ENCODE measurements around the gene VPS9D1.
"Not testable (repeated sequence)": the region's sequence is repeated elsewhere in the genome, so short reads cannot be mapped to it uniquely, and the experiment has no call there.

VPS9D1 gene

GRCh38 chr16:89709716-89710432 is 10.8 kb downstream of the VPS9D1 start:
- no peak for DNase-seq (ENCODE audit: low spot score)

- DNase-seq (ENCODE audit: low spot score) = no peak
These were observed 11.5 kb downstream of the VPS9D1 start for GRCh38 chr16:89709166-89709565.

- no peak for DNase-seq (ENCODE audit: low spot score)
These were observed 12.2 kb downstream of the VPS9D1 start for GRCh38 chr16:89708481-89708931.

GRCh38 chr16:89707695-89708094 is 13.0 kb downstream of the VPS9D1 start:
- no peak for DNase-seq (ENCODE audit: low spot score)

GRCh38 chr16:89706518-89707260 is 14.0 kb downstream of the VPS9D1 start:
- DNase-seq (ENCODE audit: low spot score) = no peak

GRCh38 chr16:89705006-89705405 is 15.7 kb downstream of the VPS9D1 start:
- DNase-seq (ENCODE audit: low spot score) = no peak

- DNase-seq (ENCODE audit: low spot score) = no peak
These were observed 16.4 kb downstream of the VPS9D1 start for GRCh38 chr16:89704281-89704680.

- peak; percentile 96 for DNase-seq (ENCODE audit: low spot score)
These were observed 19.0 kb downstream of the VPS9D1 start, which contains the start of gene SPATA2L for GRCh38 chr16:89701425-89702406. Gene SPATA2L (minus strand): TSS chr16:89701705. CDS start chr16:89701232, 473 bp downstream.

- peak; percentile 55 for DNase-seq (ENCODE audit: low spot score)
These were observed 19.9 kb downstream of the VPS9D1 start for GRCh38 chr16:89700649-89701424.

- peak; percentile 98 for DNase-seq (ENCODE audit: low spot score)
These were observed 20.5 kb downstream of the VPS9D1 start for GRCh38 chr16:89700100-89700648.

- DNase-seq (ENCODE audit: low spot score) = not testable (repeated sequence)
These were observed 21.0 kb downstream of the VPS9D1 start for GRCh38 chr16:89699629-89700099.

GRCh38 chr16:89698717-89699116 is 22.0 kb downstream of the VPS9D1 start:
- not testable (repeated sequence) for DNase-seq (ENCODE audit: low spot score)

- no peak for DNase-seq (ENCODE audit: low spot score)
These were observed 22.9 kb downstream of the VPS9D1 start for GRCh38 chr16:89697616-89698331.

GRCh38 chr16:89697161-89697615 is 23.5 kb downstream of the VPS9D1 start:
- DNase-seq (ENCODE audit: low spot score) = no peak

- no peak for DNase-seq (ENCODE audit: low spot score)
These were observed 24.0 kb downstream of the VPS9D1 start for GRCh38 chr16:89696670-89697128.

- no peak for DNase-seq (ENCODE audit: low spot score)
These were observed 24.6 kb downstream of the VPS9D1 start for GRCh38 chr16:89695875-89696669.

- no peak for DNase-seq (ENCODE audit: low spot score)
These were observed 25.4 kb downstream of the VPS9D1 start for GRCh38 chr16:89695086-89695874.

- not testable (repeated sequence) for DNase-seq (ENCODE audit: low spot score)
These were observed 26.0 kb downstream of the VPS9D1 start for GRCh38 chr16:89694784-89695085.
